RWPE2 (cell line): ENCODE data around the gene EFCAB13.

Experiments
- ATAC-seq: fragments of 200-7000 bp; cut with Tn5 transposase; 3 replicates; pipeline ENCODE4 v1.9.1; 2021; ENCODE audit warnings: low read depth
- DNase-seq: peaks from one replicate; pipeline ENCODE4 v3.0.0-alpha.2; 2020; ENCODE audit warnings: low spot score
- H3K27ac ChIP-seq: fragments of 450-650 bp; 2 replicates; pipeline ENCODE4 v1.5.1; 2017; ENCODE audit warnings: mild to moderate bottlenecking; ENCODE audit not compliant: poor library complexity, severe bottlenecking
- H3K27me3 ChIP-seq: fragments of 250-450 bp; sonication (Bioruptor Pico); 2 replicates; pipeline ENCODE4 v1.5.1; 2021; ENCODE audit warnings: mild to moderate bottlenecking, moderate library complexity; ENCODE audit not compliant: insufficient read depth, poor library complexity, severe bottlenecking
- H3K36me3 ChIP-seq: fragments of 250-450 bp; sonication (Bioruptor Pico); 2 replicates; pipeline ENCODE4 v1.5.1; 2020; ENCODE audit warnings: low read depth, mild to moderate bottlenecking, moderate library complexity
- H3K4me1 ChIP-seq: fragments of 250-450 bp; sonication (Bioruptor Pico); 2 replicates; pipeline ENCODE4 v1.5.1; 2021; ENCODE audit warnings: mild to moderate bottlenecking, moderate library complexity; ENCODE audit not compliant: insufficient read depth, poor library complexity, severe bottlenecking
- H3K4me3 ChIP-seq: fragments of 250-450 bp; sonication (Bioruptor Pico); 2 replicates; pipeline ENCODE4 v1.5.1; 2021; ENCODE audit warnings: mild to moderate bottlenecking, moderate library complexity; ENCODE audit not compliant: severe bottlenecking
- H3K9me3 ChIP-seq: fragments of 250-450 bp; sonication (Bioruptor Pico); 2 replicates; pipeline ENCODE4 v1.5.1; 2021; ENCODE audit warnings: mild to moderate bottlenecking, moderate library complexity; ENCODE audit not compliant: severe bottlenecking
- CTCF ChIP-seq: fragments of 450-650 bp; IDR thresholded peaks from one replicate; pipeline ENCODE4 v1.5.1; 2017; ENCODE audit warnings: mild to moderate bottlenecking, moderate library complexity; ENCODE audit not compliant: poor library complexity, severe bottlenecking

The EFCAB13 gene

GRCh38 chr17:47323382-47324223, at the start of gene EFCAB13:
Gene EFCAB13 (plus strand): TSS chr17:47323955. CDS start chr17:47328354, 4,399 bp downstream.
- H3K4me1 ChIP-seq = peaks cover 6% of the 10 kb centered on the region
- H3K36me3 ChIP-seq = no peaks in the 10 kb centered on the region
- DNase-seq (peak; percentile 85), ATAC-seq (peak; percentile 95)
- H3K4me3 ChIP-seq = peak within 1 kb of the TSS; percentile 41
- no peaks in the 10 kb centered on the region for H3K27me3 ChIP-seq
- H3K27ac ChIP-seq = peak within 1 kb of the TSS; percentile 16
- no peaks in the 10 kb centered on the region for H3K9me3 ChIP-seq
- peak; percentile 31 for TF ChIP-seq CTCF

GRCh38 chr17:47274319-47275069, 49.3 kb upstream of the EFCAB13 start:
- no peak for TF ChIP-seq CTCF
- peaks cover 28% of the 10 kb centered on the region for H3K4me1 ChIP-seq
- H3K4me3 ChIP-seq = no peak overlapping the region
- no peaks in the 10 kb centered on the region for H3K27me3 ChIP-seq
- H3K9me3 ChIP-seq = no peaks in the 10 kb centered on the region
- H3K27ac ChIP-seq = peak overlapping the region; percentile 38
- no peak for DNase-seq
- no peaks in the 10 kb centered on the region for H3K36me3 ChIP-seq
- no peak for ATAC-seq

- Histone ChIP-seq H3K27ac (peak overlapping the region; percentile 38), H3K4me3 (no peak overlapping the region), H3K9me3 (no peaks in the 10 kb centered on the region), H3K4me1 (peaks cover 31% of the 10 kb centered on the region), H3K36me3 (no peaks in the 10 kb centered on the region), H3K27me3 (no peaks in the 10 kb centered on the region)
- no peak for TF ChIP-seq CTCF
- ATAC-seq = peak; percentile 80
- no peak for DNase-seq
Observed at GRCh38 chr17:47275245-47275984, 48.3 kb upstream of the EFCAB13 start.

GRCh38 chr17:47276444-47276843, 47.3 kb upstream of the EFCAB13 start:
- TF ChIP-seq CTCF = no peak
- ATAC-seq (no peak), DNase-seq (no peak)
- H3K4me1 ChIP-seq = peaks cover 31% of the 10 kb centered on the region
- H3K9me3 ChIP-seq = no peaks in the 10 kb centered on the region
- H3K4me3 ChIP-seq = no peak overlapping the region
- H3K27me3 ChIP-seq = no peaks in the 10 kb centered on the region
- H3K27ac ChIP-seq = peak overlapping the region; percentile 38
- no peaks in the 10 kb centered on the region for H3K36me3 ChIP-seq
